ENCODE results near the gene LIG4. TPM values are rescaled to one million over a fixed set of nuclear protein-coding genes. Genes with fewer than 3 reads are reported as not detected.

Gene LIG4
- total RNA-seq, 1 experiment from 2014 or later, result 5.7 TPM

DNA sequence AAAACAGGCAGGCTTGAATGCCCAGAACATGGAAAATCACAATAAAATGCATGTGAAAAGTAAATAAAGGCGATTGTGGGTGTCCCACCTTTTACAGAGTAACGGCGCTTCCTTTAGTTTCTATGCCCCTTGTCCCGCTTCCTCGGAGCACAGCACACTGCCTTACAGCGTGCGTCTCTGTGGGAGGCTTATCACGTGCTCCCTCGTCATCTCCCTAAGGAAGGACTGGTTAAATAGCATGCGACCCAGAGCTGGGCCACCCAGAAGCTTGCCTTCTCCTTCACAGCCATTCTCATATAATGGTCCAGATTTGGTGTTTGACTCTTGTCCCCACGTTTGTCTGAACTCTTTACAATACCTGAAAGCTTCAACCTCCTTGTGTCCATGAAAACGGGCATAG lies 56.6 kb downstream of the LIG4 start:
- peaks cover 4% of the 10 kb centered on the region; the same call in 1 of the 2 replicates for H3K36me3 Mint-ChIP-seq
- peaks cover 9% of the 10 kb centered on the region for H3K4me1 Mint-ChIP-seq
- no peaks in the 10 kb centered on the region for H3K27me3 Mint-ChIP-seq (ENCODE audit: low read depth)
- H3K4me3 Mint-ChIP-seq, result no peak overlapping the region
- POLR2A ChIA-PET, result no interaction called here
- peak; percentile 56 for ATAC-seq
- CTCF ChIA-PET, result no interaction called here
- no peak overlapping the region for H3K27ac Mint-ChIP-seq
- no peak for DNase-seq (ENCODE audit: low spot score)
- TF ChIP-seq NR3C1 (CRISPR knock-in tag; conservative IDR thresholded peaks at IDR 0.05; ENCODE audit: low read depth), result no peak
- TF ChIP-seq, protein P1, sequence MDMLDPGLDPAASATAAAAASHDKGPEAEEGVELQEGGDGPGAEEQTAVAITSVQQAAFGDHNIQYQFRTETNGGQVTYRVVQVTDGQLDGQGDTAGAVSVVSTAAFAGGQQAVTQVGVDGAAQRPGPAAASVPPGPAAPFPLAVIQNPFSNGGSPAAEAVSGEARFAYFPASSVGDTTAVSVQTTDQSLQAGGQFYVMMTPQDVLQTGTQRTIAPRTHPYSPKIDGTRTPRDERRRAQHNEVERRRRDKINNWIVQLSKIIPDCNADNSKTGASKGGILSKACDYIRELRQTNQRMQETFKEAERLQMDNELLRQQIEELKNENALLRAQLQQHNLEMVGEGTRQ (CRISPR knock-in tag; IDR thresholded peaks at IDR 0.05), result peak; percentile 29; the same call in 1 of the 2 replicates
- peaks cover 9% of the 10 kb centered on the region for H3K9me3 Mint-ChIP-seq

Other genes with a start within 250 kb of the LIG4 start
- 5.1 to 5.4 TPM (median 5.4 TPM) in 3 replicates for gene ABHD13, start 2.9 kb upstream of the LIG4 start, total RNA-seq (2021)
- gene TNFSF13B, start 54.2 kb upstream of the LIG4 start, total RNA-seq (2021), result 0.39 TPM in 1 of 3 replicates, not detected in the others